ENCODE measurements around the gene ADCYAP1R1.

DNA sequence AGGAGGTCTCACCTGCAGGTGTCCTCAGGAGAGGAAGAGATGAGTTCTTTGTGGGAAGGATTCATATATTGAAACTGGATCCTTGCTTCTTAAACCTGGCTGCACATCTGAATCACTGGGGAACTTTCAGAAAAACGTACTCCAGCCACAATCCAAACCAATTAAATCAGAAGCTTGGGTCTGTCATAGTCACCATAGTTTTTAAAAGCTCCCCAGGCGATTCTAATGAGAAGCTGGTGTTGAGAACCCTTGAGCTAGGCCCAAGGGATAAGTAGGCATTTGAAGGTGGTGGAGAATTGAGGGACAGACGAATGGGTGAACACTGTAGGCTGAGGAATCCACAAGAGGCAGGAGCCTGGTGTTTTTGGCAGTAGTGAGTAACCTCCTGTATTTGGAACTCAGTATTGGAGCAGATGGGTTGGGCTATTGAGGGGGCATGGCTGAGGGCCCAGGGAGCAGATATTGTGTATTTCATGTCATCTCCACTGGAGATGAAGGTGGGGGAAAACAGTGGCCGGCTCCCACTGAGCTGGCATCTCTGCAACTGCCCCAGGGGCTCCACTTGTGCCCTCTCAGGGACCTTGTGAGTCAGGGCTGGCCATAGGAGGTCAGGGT is 14.5 kb downstream of the ADCYAP1R1 start:
- TF ChIP-seq POLR2A (IDR thresholded peaks at IDR 0.05; ENCODE audit: low read depth, low read length): no peak
- no peak for TF ChIP-seq POLR2AphosphoS5 (IDR thresholded peaks at IDR 0.05; ENCODE audit: low read depth, low read length)
- TF ChIP-seq SPI1 (IDR thresholded peaks at IDR 0.05; ENCODE audit: low read depth, low read length): no peak
- no peak for TF ChIP-seq POU2F2 (IDR thresholded peaks at IDR 0.05; ENCODE audit: low read depth, low read length)
- no peak for TF ChIP-seq TAF1 (IDR thresholded peaks at IDR 0.05; ENCODE audit: low read depth, low read length)
- TF ChIP-seq PAX5 (IDR thresholded peaks at IDR 0.05; ENCODE audit: insufficient read depth, low read length, severe bottlenecking): no peak
